K562 (cell line): ENCODE results near the gene FGD1. TPM values are rescaled to one million over a fixed set of nuclear protein-coding genes. Genes with fewer than 3 reads are reported as not detected.

Source experiments
- ATAC-seq: fragments of 200-7000 bp; cut with Tn5 transposase; 3 replicates; pipeline ENCODE4 v1.9.1; 2020; ENCODE audit warnings: moderate library complexity
- BruUV-seq: library from RNA; stranded (reverse); fragments of 400-500 nt; replicated peaks from 2 replicates; lab custom pipeline; 2021; lab: Mats Ljungman, UMichigan
- CTCF ChIA-PET: fragments of 300-600 bp; formaldehyde crosslinking; extraction: SDS; loops from one replicate; lab custom pipeline; 2021; ENCODE audit warnings: low intra/inter-chr PET ratio; lab: Yijun Ruan, JAX
- POLR2A ChIA-PET: fragments of 300-600, 350-650 bp; sonication (Branson Sonifier 250); formaldehyde crosslinking; extraction: SDS; loops from one replicate; lab custom pipeline; 2021; ENCODE audit warnings: antibody characterized with exemption, inconsistent platforms; lab: Yijun Ruan, JAX
- DNase-seq, 4 experiments: peaks; one replicate each; pipeline versions ENCODE4 v3.0.0 to v3.0.0-alpha.2; 2011 to 2018; ENCODE audit warnings: low spot score in 3 of 4, mixed read lengths in 3 of 4; ENCODE audit errors: extremely low read depth in 1 of 4
- FAIRE-seq: peaks from 2 replicates; lab custom pipeline; 2011; peaks lifted over from hg19 to GRCh38; lab: Jason Lieb, UNC
- H2AFZ ChIP-seq: 2 replicates; pipeline ENCODE4 v1.6.0; 2011; ENCODE audit warnings: low read depth, low read length, control low read depth, inconsistent platforms
- H3K27ac ChIP-seq: fragments of 200-600 bp; 3 replicates; pipeline ENCODE4 v1.8.0; 2011; ENCODE audit warnings: low read depth, mild to moderate bottlenecking, control low read depth, inconsistent platforms, low read length, moderate library complexity, mixed read lengths; ENCODE audit errors: extremely low read depth
- H3K27me3 ChIP-seq, 2 experiments: fragments of 300-600 bp in 1 of 2; 2 replicates in 1 of 2; 3 replicates in 1 of 2; pipeline versions ENCODE4 v1.6.0 to v1.8.0; 2011; ENCODE audit warnings: inconsistent platforms in 2 of 2, low read length in 2 of 2, mild to moderate bottlenecking in 1 of 2, mixed read lengths in 1 of 2, moderate library complexity in 1 of 2; ENCODE audit not compliant: control insufficient read depth in 2 of 2, insufficient read depth in 2 of 2
- H3K36me3 ChIP-seq: fragments of 300-600 bp; 3 replicates; pipeline ENCODE4 v1.8.0; 2011; ENCODE audit warnings: mild to moderate bottlenecking, low read length, inconsistent platforms; ENCODE audit not compliant: control insufficient read depth, insufficient read depth
- H3K4me1 ChIP-seq, 2 experiments: fragments of 200-600 bp in 1 of 2; replicated peaks in 1 of 2; 2 replicates in 1 of 2; 3 replicates in 1 of 2; pipeline versions ENCODE4 v1.5.1 to v1.8.0; 2011; ENCODE audit warnings: inconsistent platforms in 2 of 2, low read length in 2 of 2, mild to moderate bottlenecking in 1 of 2, mixed read lengths in 1 of 2, moderate library complexity in 1 of 2; ENCODE audit not compliant: control insufficient read depth in 2 of 2, insufficient read depth in 2 of 2
- H3K4me2 ChIP-seq: 2 replicates; pipeline ENCODE4 v1.6.1; 2011; ENCODE audit warnings: low read length, control low read depth, inconsistent platforms, mixed read lengths; ENCODE audit not compliant: insufficient read depth
- H3K4me3 ChIP-seq: fragments of 200-600 bp; sonication (generic), shearing (Covaris generic); 2 replicates; pipeline ENCODE4 v1.5.1; 2016; ENCODE audit warnings: control low read depth, inconsistent platforms
- H3K79me2 ChIP-seq: fragments of 200-600 bp; 3 replicates; pipeline ENCODE4 v1.8.0; 2011; ENCODE audit warnings: low read length, inconsistent platforms; ENCODE audit not compliant: control insufficient read depth, insufficient read depth
- H3K9ac ChIP-seq, 2 experiments: 2 replicates each; pipeline versions ENCODE4 v1.6.0 to v1.6.1; 2011; ENCODE audit warnings: low read depth in 2 of 2, low read length in 2 of 2, control low read depth in 1 of 2, inconsistent platforms in 1 of 2, mild to moderate bottlenecking in 1 of 2, mixed read lengths in 1 of 2; ENCODE audit not compliant: insufficient read depth in 1 of 2
- H3K9me1 ChIP-seq: one replicate; pipeline ENCODE4 v1.6.0; 2011; ENCODE audit warnings: inconsistent platforms, mild to moderate bottlenecking, low read length, moderate library complexity; ENCODE audit not compliant: control insufficient read depth, insufficient read depth
- H3K9me3 ChIP-seq: replicated peaks from 2 replicates; pipeline ENCODE4 v1.5.1; 2011; ENCODE audit warnings: low read depth, low read length, inconsistent platforms; ENCODE audit not compliant: control insufficient read depth, insufficient read depth
- H4K20me1 ChIP-seq: replicated peaks from 2 replicates; pipeline ENCODE4 v1.6.1; 2011; ENCODE audit warnings: low read length, inconsistent platforms, mixed read lengths; ENCODE audit not compliant: control insufficient read depth, insufficient read depth
- AFF4 ChIP-seq: sonication (generic); formaldehyde crosslinking; IDR thresholded peaks from 2 replicates; pipeline ENCODE4 v1.8.0; 2023; ENCODE audit warnings: mild to moderate bottlenecking, missing genetic modification reagents
- CREM ChIP-seq: IDR thresholded peaks from 2 replicates; pipeline ENCODE4 v1.6.1; 2014; ENCODE audit warnings: antibody characterized with exemption, low read depth
- E2F4 ChIP-seq: sonication (generic); formaldehyde crosslinking; IDR thresholded peaks from 2 replicates; pipeline ENCODE4 v1.8.0; 2022; ENCODE audit warnings: mild to moderate bottlenecking, low read depth, missing genetic modification reagents
- FUS ChIP-seq: fragments of 200-400 bp; formaldehyde crosslinking; optimal IDR thresholded peaks from 2 replicates; pipeline ENCODE3; 2017; ENCODE audit warnings: low read depth, low read length
- POLR3A ChIP-seq: IDR thresholded peaks from 2 replicates; pipeline ENCODE4 v1.6.1; 2011; ENCODE audit warnings: borderline replicate concordance, mild to moderate bottlenecking, moderate library complexity; ENCODE audit not compliant: insufficient read length, insufficient read depth; ENCODE audit errors: extremely low read depth
- WGBS: fragments of 100-300 bp; shearing (Covaris generic); methylation state at CpG from one replicate; pipeline ENCODE4 v1.1.6; 2016; ENCODE audit warnings: low coverage, mixed read lengths; ENCODE audit not compliant: insufficient coverage; ENCODE audit errors: missing lambda C conversion rate; 5-methylcytosine and 5-hydroxymethylcytosine counted together
- in situ Hi-C: fragments of 300-500 bp; cut with MboI; formaldehyde crosslinking; loops from 4 replicates; pipeline ENCODE4 v1.15.0; 2018; ENCODE audit warnings: inconsistent platforms, mixed read lengths
- intact Hi-C: fragments of 100-400 bp; cut with micrococcal nuclease; formaldehyde crosslinking; loops from 2 replicates; pipeline ENCODE4 v1.14.2; 2022
- polyA plus RNA-seq, 8 experiments: library from polyadenylated mRNA; depleted of rRNA in 4 of 8; stranded (reverse) in 5 of 8; unstranded in 3 of 8; fragments of >200 nt; fragmentation: Nextera tagmentation in 2 of 8; fragmentation: Illumina TruSeq in 1 of 8; extraction: Ambion mirVana in 2 of 8; extraction: Trizol in 1 of 8; gene quantifications; 2 replicates each; pipeline versions ENCODE4 v1.2.1 to v1.2.3, GENCODE V29; 2011 to 2014; ENCODE audit warnings: inconsistent platforms in 1 of 8, missing spikeins in 1 of 8
- total RNA-seq, 7 experiments: library from RNA; depleted of rRNA in 6 of 7; stranded (reverse); fragments of >200 nt in 6 of 7; fragmentation: Illumina TruSeq in 2 of 7; extraction: Trizol in 2 of 7; gene quantifications; 2 replicates each; pipeline versions ENCODE4 v1.2.1 to v1.2.3, GENCODE V29; 2011 to 2021; ENCODE audit warnings: low replicate concordance in 1 of 7

The FGD1 gene
- total and polyA plus RNA-seq, 9 of the 15 experiments (the other 6 are each of a cell fraction or from before 2014, with no cell fraction given), result 0.01 to 0.09 (median 0.04) TPM; not detected in 2

- Histone ChIP-seq H3K4me3 (no peak overlapping the region), H3K9me1 (no peaks in the 10 kb centered on the region), H4K20me1 (no peaks in the 10 kb centered on the region), H2AFZ (no peak overlapping the region), H3K79me2 (no peaks in the 10 kb centered on the region), H3K4me1 (no peaks in the 10 kb centered on the region), H3K9ac (no peak overlapping the region), H3K27me3 (peaks cover 0 to 2% of the 10 kb centered on the region in 2 experiments; a peak in 2 of 5 replicates), H3K27ac (no peak overlapping the region), H3K36me3 (no peaks in the 10 kb centered on the region), H3K4me2 (no peak overlapping the region), H3K9me3 (no peaks in the 10 kb centered on the region)
- intact Hi-C loops (no loop called here), in situ Hi-C loops (no loop called here)
- ATAC-seq (no peak), DNase-seq (no peak), FAIRE-seq (no peak)
- 11% methylated on average over 2 of the region's 2 CpGs for WGBS
- no TSS peak for BruUV-seq
- TF ChIP-seq POLR3A, result no peak
- no peak for TF ChIP-seq E2F4 (CRISPR knock-in tag)
- no peak for TF ChIP-seq CREM
- TF ChIP-seq AFF4 (CRISPR knock-in tag), result no peak
- TF ChIP-seq FUS, result no peak
- ChIA-PET POLR2A (no interaction called here), CTCF (no interaction called here)
Observed at GRCh38 chrX:54407266-54407665, 88.8 kb downstream of the FGD1 start.
